ENCODE measurements around the gene TLN1. TPM values are rescaled to one million over a fixed set of nuclear protein-coding genes. Genes with fewer than 3 reads are reported as not detected.

TLN1 gene
- total RNA-seq, 1 donor from 2014 or later: 226 TPM

GRCh38 chr9:35741740-35742139 lies 9.7 kb upstream of the TLN1 start:
- H3K27me3 Mint-ChIP-seq (ENCODE audit: low read depth): no peaks in the 10 kb centered on the region
- no peak overlapping the region for H3K4me3 Mint-ChIP-seq

DNA sequence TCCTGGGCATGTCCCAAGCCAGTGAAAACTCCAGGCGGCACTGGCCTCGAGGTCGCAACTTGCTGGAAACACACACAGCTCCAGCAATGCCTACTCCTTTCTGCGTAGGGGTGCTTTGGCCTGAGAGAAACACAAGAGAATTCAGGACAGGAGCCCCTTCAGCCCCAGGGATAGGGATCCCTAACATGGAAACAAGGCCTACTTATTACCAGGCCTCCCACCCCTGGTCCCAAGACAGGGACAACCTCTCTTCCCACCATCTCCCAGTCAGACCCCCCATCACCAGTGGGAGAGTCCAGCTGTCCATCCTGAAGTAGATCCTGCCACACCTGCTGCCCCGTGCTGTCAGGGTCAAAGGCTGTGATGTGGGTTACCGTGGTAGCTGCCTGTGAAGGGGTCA lies 8.2 kb upstream of the TLN1 start:
- Mint-ChIP-seq H3K9me3 (no peaks in the 10 kb centered on the region), H3K4me3 (no peak overlapping the region), H3K4me1 (no peaks in the 10 kb centered on the region), H3K36me3 (peaks cover 14% of the 10 kb centered on the region), H3K27me3 (ENCODE audit: low read depth) (no peaks in the 10 kb centered on the region), H3K27ac (no peak overlapping the region)
- TF ChIP-seq CTCF (IDR thresholded peaks at IDR 0.05; ENCODE audit: unreplicated experiment): no peak
- DNase-seq (ENCODE audit: low spot score in 2 of 2, unreplicated experiment in 2 of 2): no peak

More at GRCh38 chr9:35741740-35742139, 9.7 kb upstream of the TLN1 start:
- Mint-ChIP-seq H3K27ac (no peak overlapping the region), H3K4me1 (peaks cover 11% of the 10 kb centered on the region), H3K36me3 (peaks cover 14% of the 10 kb centered on the region), H3K9me3 (no peaks in the 10 kb centered on the region)
- no peak for TF ChIP-seq CTCF (IDR thresholded peaks at IDR 0.05; ENCODE audit: unreplicated experiment)
- DNase-seq (ENCODE audit: low spot score in 2 of 2, unreplicated experiment in 2 of 2): no peak

DNA sequence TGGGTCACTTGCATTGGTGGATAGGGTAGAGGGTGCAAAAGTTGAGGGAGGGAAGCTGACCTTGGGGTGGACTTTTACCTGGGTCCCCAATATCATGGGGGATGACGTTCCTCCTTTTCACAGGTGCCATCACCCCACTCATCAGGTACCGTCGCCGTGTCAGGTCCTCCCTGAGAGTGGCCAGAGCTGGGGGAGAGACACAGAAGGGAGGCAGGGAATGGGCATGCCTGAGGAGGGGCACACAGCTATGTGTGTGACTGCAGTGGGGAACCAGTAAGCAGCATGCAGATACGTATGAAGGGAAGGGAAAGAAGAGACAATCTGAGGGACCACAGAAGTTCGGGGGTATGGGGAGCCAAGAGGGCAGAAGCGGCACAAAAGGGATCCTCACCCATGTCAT lies 6.9 kb upstream of the TLN1 start:
- H3K4me3 Mint-ChIP-seq: no peak overlapping the region
- no peaks in the 10 kb centered on the region for H3K4me1 Mint-ChIP-seq
- TF ChIP-seq CTCF (IDR thresholded peaks at IDR 0.05; ENCODE audit: unreplicated experiment): no peak
- DNase-seq (ENCODE audit: low spot score in 2 of 2, unreplicated experiment in 2 of 2): no peak
- no peak overlapping the region for H3K27ac Mint-ChIP-seq
- no peaks in the 10 kb centered on the region for H3K9me3 Mint-ChIP-seq
- no peaks in the 10 kb centered on the region for H3K27me3 Mint-ChIP-seq (ENCODE audit: low read depth)
- peaks cover 17% of the 10 kb centered on the region for H3K36me3 Mint-ChIP-seq

DNA sequence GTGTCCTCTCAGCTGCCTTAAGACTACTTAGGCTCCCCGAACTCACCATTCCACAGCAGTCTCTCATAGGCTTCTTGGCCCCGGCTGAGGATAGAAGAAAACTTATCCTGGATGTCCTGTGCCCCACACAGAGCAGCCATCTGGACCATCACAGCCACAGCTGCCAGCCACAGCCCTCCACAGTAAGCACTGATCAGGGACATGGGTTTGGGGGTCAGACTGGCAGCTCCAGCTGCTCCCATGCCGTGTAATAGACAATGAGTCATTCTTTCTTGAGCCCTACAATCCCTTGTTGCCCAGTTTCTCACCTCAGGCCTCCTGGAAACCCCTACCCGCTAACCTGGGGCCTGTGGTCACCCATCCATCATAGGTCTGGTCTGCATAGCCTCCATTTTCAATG lies 6.2 kb upstream of the TLN1 start:
- H3K36me3 Mint-ChIP-seq: peaks cover 13% of the 10 kb centered on the region
- no peak overlapping the region for H3K27ac Mint-ChIP-seq
- H3K9me3 Mint-ChIP-seq: no peaks in the 10 kb centered on the region
- no peak overlapping the region for H3K4me3 Mint-ChIP-seq
- no peaks in the 10 kb centered on the region for H3K27me3 Mint-ChIP-seq (ENCODE audit: low read depth)
- no peak for DNase-seq (ENCODE audit: low spot score in 2 of 2, unreplicated experiment in 2 of 2)
- no peak for TF ChIP-seq CTCF (IDR thresholded peaks at IDR 0.05; ENCODE audit: unreplicated experiment)
- H3K4me1 Mint-ChIP-seq: peaks cover 5% of the 10 kb centered on the region

- Mint-ChIP-seq H3K27ac (no peak overlapping the region), H3K9me3 (no peaks in the 10 kb centered on the region), H3K4me3 (no peak overlapping the region), H3K27me3 (ENCODE audit: low read depth) (no peaks in the 10 kb centered on the region), H3K36me3 (peaks cover 11% of the 10 kb centered on the region), H3K4me1 (peaks cover 9% of the 10 kb centered on the region)
- TF ChIP-seq CTCF (IDR thresholded peaks at IDR 0.05; ENCODE audit: unreplicated experiment): no peak
- no peak for DNase-seq (ENCODE audit: low spot score in 2 of 2, unreplicated experiment in 2 of 2)
Observed at GRCh38 chr9:35737143-35737542, 5.1 kb upstream of the TLN1 start.

GRCh38 chr9:35736201-35736633 lies 4.2 kb upstream of the TLN1 start:
- no peaks in the 10 kb centered on the region for H3K9me3 Mint-ChIP-seq
- no peaks in the 10 kb centered on the region for H3K27me3 Mint-ChIP-seq (ENCODE audit: low read depth)
- no peak overlapping the region for H3K4me3 Mint-ChIP-seq
- peaks cover 11% of the 10 kb centered on the region for H3K36me3 Mint-ChIP-seq
- H3K4me1 Mint-ChIP-seq: peaks cover 9% of the 10 kb centered on the region
- TF ChIP-seq CTCF (IDR thresholded peaks at IDR 0.05; ENCODE audit: unreplicated experiment): peak; percentile 50
- peak in 1 of 2 experiments; percentile 65 for DNase-seq (ENCODE audit: low spot score in 2 of 2, unreplicated experiment in 2 of 2)
- H3K27ac Mint-ChIP-seq: no peak overlapping the region

All from mesothelial cell of epicardium (in vitro differentiated cells).